Parathyroid adenoma (tissue), 2 donors: ENCODE data around the gene WDR46.

Source experiments
- H2AFZ ChIP-seq: fragments of 300-600 bp; sonication (generic); one replicate; pipeline ENCODE4 v1.7.0; 2017; ENCODE audit warnings: antibody characterized with exemption, mild to moderate bottlenecking
- H3K27ac ChIP-seq: fragments of 300-600 bp; sonication (generic); one replicate; pipeline ENCODE4 v1.7.0; 2017
- H3K27me3 ChIP-seq: fragments of 300-600 bp; sonication (generic); one replicate; pipeline ENCODE4 v1.7.0; 2017; ENCODE audit warnings: low read length; ENCODE audit not compliant: control insufficient read depth, insufficient read depth
- H3K36me3 ChIP-seq: fragments of 300-600 bp; sonication (generic); one replicate; pipeline ENCODE4 v1.7.0; 2017; ENCODE audit warnings: low read length; ENCODE audit not compliant: control insufficient read depth, insufficient read depth
- H3K4me1 ChIP-seq: fragments of 300-600 bp; sonication (generic); one replicate; pipeline ENCODE4 v1.7.0; 2017; ENCODE audit warnings: control low read depth
- H3K4me2 ChIP-seq: fragments of 300-600 bp; sonication (generic); one replicate; pipeline ENCODE4 v1.7.0; 2017; ENCODE audit warnings: low read length
- H3K4me3 ChIP-seq: fragments of 300-600 bp; sonication (generic); one replicate; pipeline ENCODE4 v1.7.0; 2017; ENCODE audit warnings: low read depth, low read length
- H3K79me2 ChIP-seq: fragments of 300-600 bp; sonication (generic); one replicate; pipeline ENCODE4 v1.7.0; 2017; ENCODE audit warnings: control low read depth
- H3K9ac ChIP-seq: fragments of 300-600 bp; sonication (generic); one replicate; pipeline ENCODE4 v1.7.0; 2017; ENCODE audit warnings: mild to moderate bottlenecking
- H3K9me3 ChIP-seq: fragments of 300-600 bp; sonication (generic); one replicate; pipeline ENCODE4 v1.7.0; 2017; ENCODE audit warnings: low read length; ENCODE audit not compliant: control insufficient read depth
- CTCF ChIP-seq: fragments of 300-600 bp; sonication (generic); IDR thresholded peaks from one replicate; pipeline ENCODE4 v1.7.0; 2017; ENCODE audit warnings: antibody characterized with exemption, mild to moderate bottlenecking
- donor health status: primary hyperparathyroidism.

Gene WDR46, protein sequence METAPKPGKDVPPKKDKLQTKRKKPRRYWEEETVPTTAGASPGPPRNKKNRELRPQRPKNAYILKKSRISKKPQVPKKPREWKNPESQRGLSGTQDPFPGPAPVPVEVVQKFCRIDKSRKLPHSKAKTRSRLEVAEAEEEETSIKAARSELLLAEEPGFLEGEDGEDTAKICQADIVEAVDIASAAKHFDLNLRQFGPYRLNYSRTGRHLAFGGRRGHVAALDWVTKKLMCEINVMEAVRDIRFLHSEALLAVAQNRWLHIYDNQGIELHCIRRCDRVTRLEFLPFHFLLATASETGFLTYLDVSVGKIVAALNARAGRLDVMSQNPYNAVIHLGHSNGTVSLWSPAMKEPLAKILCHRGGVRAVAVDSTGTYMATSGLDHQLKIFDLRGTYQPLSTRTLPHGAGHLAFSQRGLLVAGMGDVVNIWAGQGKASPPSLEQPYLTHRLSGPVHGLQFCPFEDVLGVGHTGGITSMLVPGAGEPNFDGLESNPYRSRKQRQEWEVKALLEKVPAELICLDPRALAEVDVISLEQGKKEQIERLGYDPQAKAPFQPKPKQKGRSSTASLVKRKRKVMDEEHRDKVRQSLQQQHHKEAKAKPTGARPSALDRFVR

GRCh38 chr6:33288921-33289783 lies at the start of gene WDR46, which contains the start of gene PFDN6:
TSS of gene WDR46 (minus strand) at chr6:33289239. CDS start at chr6:33289170, 69 bp downstream.
TSS of gene PFDN6 (plus strand) at chr6:33289601. CDS start at chr6:33289857, 256 bp downstream.
- H3K36me3 ChIP-seq: no peaks in the 10 kb centered on the region
- no peak for TF ChIP-seq CTCF

GRCh38 chr6:33336495-33336894 lies 47.5 kb upstream of the WDR46 start:
- Histone ChIP-seq H3K9ac (no peak overlapping the region), H3K9me3 (no peaks in the 10 kb centered on the region), H3K27me3 (no peaks in the 10 kb centered on the region), H3K36me3 (no peaks in the 10 kb centered on the region), H3K79me2 (no peaks in the 10 kb centered on the region), H3K27ac (no peak overlapping the region), H3K4me2 (no peak overlapping the region), H2AFZ (no peak overlapping the region), H3K4me1 (no peaks in the 10 kb centered on the region), H3K4me3 (no peak overlapping the region)
- no peak for TF ChIP-seq CTCF

More at GRCh38 chr6:33288921-33289783, at the start of gene WDR46, which contains the start of gene PFDN6:
- Histone ChIP-seq H3K27me3 (no peaks in the 10 kb centered on the region), H3K4me3 (peak within 1 kb of the TSS; percentile 83), H2AFZ (peak within 1 kb of the TSS; percentile 59), H3K9me3 (no peaks in the 10 kb centered on the region), H3K27ac (peak within 1 kb of the TSS; percentile 65), H3K79me2 (peaks cover 18% of the 10 kb centered on the region), H3K4me2 (peak within 1 kb of the TSS; percentile 82), H3K4me1 (peaks cover 11% of the 10 kb centered on the region), H3K9ac (peak within 1 kb of the TSS; percentile 41)

DNA sequence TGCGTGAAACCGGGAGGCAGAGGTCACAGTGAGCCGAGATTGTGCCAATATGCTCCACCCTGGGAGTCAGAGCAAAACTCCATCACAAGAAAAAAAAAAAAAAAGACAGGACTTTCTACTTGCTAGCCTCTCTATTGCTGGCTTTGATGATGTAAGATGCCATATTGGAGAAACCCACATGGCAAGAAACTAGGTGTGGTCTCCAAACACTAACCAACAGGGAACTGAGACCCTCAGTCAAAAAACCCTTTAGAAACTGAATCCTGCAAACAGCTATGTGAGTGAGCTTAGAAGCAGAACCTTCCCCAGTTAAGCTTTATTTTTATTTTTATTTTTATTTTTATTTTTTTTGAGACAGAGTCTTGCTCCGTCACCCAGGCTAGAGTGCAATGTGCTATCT lies 46.9 kb upstream of the WDR46 start:
- H3K4me2 ChIP-seq: no peak overlapping the region
- H3K9ac ChIP-seq: no peak overlapping the region
- TF ChIP-seq CTCF: no peak
- no peaks in the 10 kb centered on the region for H3K79me2 ChIP-seq
- no peak overlapping the region for H2AFZ ChIP-seq
- H3K27me3 ChIP-seq: no peaks in the 10 kb centered on the region
- H3K4me3 ChIP-seq: no peak overlapping the region
- no peaks in the 10 kb centered on the region for H3K9me3 ChIP-seq
- no peak overlapping the region for H3K27ac ChIP-seq
- no peaks in the 10 kb centered on the region for H3K4me1 ChIP-seq
- no peaks in the 10 kb centered on the region for H3K36me3 ChIP-seq

GRCh38 chr6:33333666-33334065 lies 44.6 kb upstream of the WDR46 start:
- Histone ChIP-seq H3K79me2 (no peaks in the 10 kb centered on the region), H3K9ac (no peak overlapping the region), H2AFZ (no peak overlapping the region), H3K4me2 (no peak overlapping the region), H3K27ac (no peak overlapping the region), H3K9me3 (no peaks in the 10 kb centered on the region), H3K4me3 (no peak overlapping the region), H3K4me1 (no peaks in the 10 kb centered on the region), H3K27me3 (no peaks in the 10 kb centered on the region), H3K36me3 (no peaks in the 10 kb centered on the region)
- TF ChIP-seq CTCF: no peak
